GM12801 (cell line): Measurements from ENCODE around the gene MED22.

Experiments used
- CTCF ChIP-seq: IDR thresholded peaks from one replicate; pipeline ENCODE4 v1.5.1; 2011; ENCODE audit warnings: control low read depth; ENCODE audit not compliant: insufficient read length; ENCODE audit errors: extremely low read depth

MED22 gene

GRCh38 chr9:133342570-133342969 lies 5.4 kb downstream of the MED22 start:
- TF ChIP-seq CTCF: no peak

GRCh38 chr9:133342069-133342406 lies 5.9 kb downstream of the MED22 start:
- TF ChIP-seq CTCF: no peak

GRCh38 chr9:133341369-133342068 lies 6.4 kb downstream of the MED22 start:
- no peak for TF ChIP-seq CTCF

- TF ChIP-seq CTCF: no peak
Measured at GRCh38 chr9:133340916-133341315, 7.0 kb downstream of the MED22 start.

GRCh38 chr9:133340256-133340655 lies 7.7 kb downstream of the MED22 start:
- no peak for TF ChIP-seq CTCF

- no peak for TF ChIP-seq CTCF
Measured at GRCh38 chr9:133339641-133340040, 8.3 kb downstream of the MED22 start.

GRCh38 chr9:133335924-133336811 lies 11.8 kb downstream of the MED22 start, which contains the start of gene SURF6:
SURF6 (minus strand) TSS chr9:133336188; CDS start chr9:133336132, 56 bp downstream.
- no peak for TF ChIP-seq CTCF
